ENCODE results near the gene PGA4. TPM values are rescaled to one million over a fixed set of nuclear protein-coding genes. Genes with fewer than 3 reads are reported as not detected.
"Not testable (repeated sequence)": the region's sequence is repeated elsewhere in the genome, so short reads cannot be mapped to it uniquely, and the experiment has no call there.

The PGA4 gene
- polyA plus RNA-seq, 1 of the 3 experiments (the other 2 are of a cell fraction) = not detected

DNA sequence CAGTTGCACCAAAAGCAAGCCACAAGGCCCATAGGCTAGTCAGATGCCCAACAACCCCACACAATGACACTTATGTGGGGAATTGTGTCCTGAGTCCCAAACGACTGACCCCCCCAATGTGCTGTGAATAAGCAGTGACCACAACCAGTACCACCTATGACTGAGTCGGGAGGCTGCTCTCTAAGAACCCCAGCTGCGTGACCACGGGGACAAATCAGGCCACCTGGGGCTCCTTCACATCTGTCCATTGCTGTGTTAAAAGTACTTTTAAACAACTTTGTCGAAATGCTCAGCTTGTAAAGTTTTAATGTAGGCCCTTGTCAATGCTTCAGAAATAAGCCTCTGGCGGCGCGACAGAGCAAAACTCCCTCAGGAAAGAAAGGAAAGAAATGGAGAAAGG lies 18.1 kb downstream of the PGA4 start:
- H3K36me3 ChIP-seq (replicated peaks in 1 of 2; ENCODE audit: control insufficient read depth in 1 of 2, insufficient read depth in 2 of 2, low read length in 1 of 2); CTCF ChIA-PET; H3K27me3 ChIP-seq (ENCODE audit: insufficient read depth); H3K27ac ChIP-seq (ENCODE audit: low read depth in 2 of 2, low read length in 1 of 2); H3K9me3 ChIP-seq; H3K9ac ChIP-seq; POLR2A ChIA-PET; H3K4me1 ChIP-seq (ENCODE audit: control insufficient read depth in 1 of 2, insufficient read depth in 2 of 2, low read depth in 1 of 2, low read length in 1 of 2); H3K4me2 ChIP-seq; DNase-seq; H3K4me3 ChIP-seq (ENCODE audit: low read depth in 2 of 2, low read length in 1 of 2); H3F3A ChIP-seq (replicated peaks; ENCODE audit: insufficient read depth); H4K20me1 ChIP-seq (ENCODE audit: insufficient read depth); H3K79me2 ChIP-seq (ENCODE audit: insufficient read depth); H2AFZ ChIP-seq (ENCODE audit: low read depth); H3K9me2 ChIP-seq: not testable (repeated sequence)
- WGBS (ENCODE audit: low lambda C conversion rate) = 72% methylated on average over 8 of the region's 8 CpGs

GRCh38 chr11:61240875-61241274 lies 18.7 kb downstream of the PGA4 start, which contains the start of gene PGA5:
PGA5 (plus strand) TSS chr11:61241175; CDS start chr11:61241227, 52 bp downstream.
- H4K20me1 ChIP-seq (ENCODE audit: insufficient read depth); H3K27ac ChIP-seq (ENCODE audit: low read depth in 2 of 2, low read length in 1 of 2); POLR2A ChIA-PET; H3K4me1 ChIP-seq (ENCODE audit: control insufficient read depth in 1 of 2, insufficient read depth in 2 of 2, low read depth in 1 of 2, low read length in 1 of 2); H3K27me3 ChIP-seq (ENCODE audit: insufficient read depth); H3K9me3 ChIP-seq; H3K4me2 ChIP-seq; H3K79me2 ChIP-seq (ENCODE audit: insufficient read depth); H3K4me3 ChIP-seq (ENCODE audit: low read depth in 2 of 2, low read length in 1 of 2); DNase-seq; H3F3A ChIP-seq (replicated peaks; ENCODE audit: insufficient read depth); H3K9ac ChIP-seq; CTCF ChIA-PET; H3K9me2 ChIP-seq; H3K36me3 ChIP-seq (replicated peaks in 1 of 2; ENCODE audit: control insufficient read depth in 1 of 2, insufficient read depth in 2 of 2, low read length in 1 of 2); H2AFZ ChIP-seq (ENCODE audit: low read depth): not testable (repeated sequence)
- WGBS (ENCODE audit: low lambda C conversion rate) = no CpG with 5 or more reads among the region's 8 CpGs

DNA sequence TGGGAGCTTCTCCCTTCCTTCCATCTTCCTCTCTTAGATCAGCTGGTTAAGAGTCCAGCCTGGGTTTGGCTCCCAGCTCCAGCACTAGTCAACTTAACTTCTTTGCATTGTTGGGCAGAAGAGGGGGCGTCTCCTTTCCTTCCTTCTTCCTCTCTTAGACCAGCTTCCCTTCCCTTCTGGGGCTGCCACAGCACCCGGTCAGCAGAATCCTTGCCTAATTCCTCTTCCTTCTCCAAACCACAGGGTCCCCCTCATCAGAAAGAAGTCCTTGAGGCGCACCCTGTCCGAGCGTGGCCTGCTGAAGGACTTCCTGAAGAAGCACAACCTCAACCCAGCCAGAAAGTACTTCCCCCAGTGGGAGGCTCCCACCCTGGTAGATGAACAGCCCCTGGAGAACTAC lies 19.4 kb downstream of the PGA4 start:
- H2AFZ ChIP-seq (ENCODE audit: low read depth); H3F3A ChIP-seq (replicated peaks; ENCODE audit: insufficient read depth); H3K9me3 ChIP-seq; H3K27me3 ChIP-seq (ENCODE audit: insufficient read depth); DNase-seq; POLR2A ChIA-PET; H3K9ac ChIP-seq; H3K36me3 ChIP-seq (replicated peaks in 1 of 2; ENCODE audit: control insufficient read depth in 1 of 2, insufficient read depth in 2 of 2, low read length in 1 of 2); CTCF ChIA-PET; H3K27ac ChIP-seq (ENCODE audit: low read depth in 2 of 2, low read length in 1 of 2); H3K4me2 ChIP-seq; H3K4me1 ChIP-seq (ENCODE audit: control insufficient read depth in 1 of 2, insufficient read depth in 2 of 2, low read depth in 1 of 2, low read length in 1 of 2); H3K9me2 ChIP-seq; H4K20me1 ChIP-seq (ENCODE audit: insufficient read depth); H3K79me2 ChIP-seq (ENCODE audit: insufficient read depth); H3K4me3 ChIP-seq (ENCODE audit: low read depth in 2 of 2, low read length in 1 of 2): not testable (repeated sequence)
- no CpG with 5 or more reads among the region's 5 CpGs for WGBS (ENCODE audit: low lambda C conversion rate)

- H3K4me3 ChIP-seq (ENCODE audit: low read depth in 2 of 2, low read length in 1 of 2); H3K9me3 ChIP-seq; H3K36me3 ChIP-seq (replicated peaks in 1 of 2; ENCODE audit: control insufficient read depth in 1 of 2, insufficient read depth in 2 of 2, low read length in 1 of 2); H3K4me2 ChIP-seq; H3F3A ChIP-seq (replicated peaks; ENCODE audit: insufficient read depth); DNase-seq; H4K20me1 ChIP-seq (ENCODE audit: insufficient read depth); POLR2A ChIA-PET; H3K9ac ChIP-seq; H3K9me2 ChIP-seq; H3K79me2 ChIP-seq (ENCODE audit: insufficient read depth); H2AFZ ChIP-seq (ENCODE audit: low read depth); CTCF ChIA-PET; H3K27me3 ChIP-seq (ENCODE audit: insufficient read depth); H3K27ac ChIP-seq (ENCODE audit: low read depth in 2 of 2, low read length in 1 of 2): not testable (repeated sequence)
- no CpG with 5 or more reads among the region's 10 CpGs for WGBS (ENCODE audit: low lambda C conversion rate)
- peaks cover 0 to 11% of the 10 kb centered on the region in 2 experiments; a peak in 1 of 4 replicates for H3K4me1 ChIP-seq (ENCODE audit: control insufficient read depth in 1 of 2, insufficient read depth in 2 of 2, low read depth in 1 of 2, low read length in 1 of 2)
Measured at GRCh38 chr11:61245284-61245964, 23.3 kb downstream of the PGA4 start.

- H3K4me2 ChIP-seq; POLR2A ChIA-PET; DNase-seq; H3F3A ChIP-seq (replicated peaks; ENCODE audit: insufficient read depth); H2AFZ ChIP-seq (ENCODE audit: low read depth); H3K9me2 ChIP-seq; H3K4me3 ChIP-seq (ENCODE audit: low read depth in 2 of 2, low read length in 1 of 2); H3K9ac ChIP-seq; H3K27me3 ChIP-seq (ENCODE audit: insufficient read depth); H3K27ac ChIP-seq (ENCODE audit: low read depth in 2 of 2, low read length in 1 of 2); CTCF ChIA-PET; H3K9me3 ChIP-seq; H4K20me1 ChIP-seq (ENCODE audit: insufficient read depth); H3K79me2 ChIP-seq (ENCODE audit: insufficient read depth); H3K36me3 ChIP-seq (replicated peaks in 1 of 2; ENCODE audit: control insufficient read depth in 1 of 2, insufficient read depth in 2 of 2, low read length in 1 of 2): not testable (repeated sequence)
- peaks cover 0 to 27% of the 10 kb centered on the region in 2 experiments; a peak in 1 of 4 replicates for H3K4me1 ChIP-seq (ENCODE audit: control insufficient read depth in 1 of 2, insufficient read depth in 2 of 2, low read depth in 1 of 2, low read length in 1 of 2)
- 71% methylated on average over 9 of the region's 9 CpGs for WGBS (ENCODE audit: low lambda C conversion rate)
Measured at GRCh38 chr11:61248071-61248470, 25.9 kb downstream of the PGA4 start.

GRCh38 chr11:61249201-61249600 lies 27.1 kb downstream of the PGA4 start:
- H3K36me3 ChIP-seq (replicated peaks in 1 of 2; ENCODE audit: control insufficient read depth in 1 of 2, insufficient read depth in 2 of 2, low read length in 1 of 2); H3K4me2 ChIP-seq; H2AFZ ChIP-seq (ENCODE audit: low read depth); H3K4me3 ChIP-seq (ENCODE audit: low read depth in 2 of 2, low read length in 1 of 2); H3K9me3 ChIP-seq; CTCF ChIA-PET; H3K27ac ChIP-seq (ENCODE audit: low read depth in 2 of 2, low read length in 1 of 2); H3K27me3 ChIP-seq (ENCODE audit: insufficient read depth); H4K20me1 ChIP-seq (ENCODE audit: insufficient read depth); H3K9me2 ChIP-seq; H3K79me2 ChIP-seq (ENCODE audit: insufficient read depth); DNase-seq; H3K9ac ChIP-seq; H3F3A ChIP-seq (replicated peaks; ENCODE audit: insufficient read depth): not testable (repeated sequence)
- H3K4me1 ChIP-seq (ENCODE audit: control insufficient read depth in 1 of 2, insufficient read depth in 2 of 2, low read depth in 1 of 2, low read length in 1 of 2) = peaks cover 0 to 27% of the 10 kb centered on the region in 2 experiments; a peak in 1 of 4 replicates
- 76% methylated on average over 8 of the region's 8 CpGs for WGBS (ENCODE audit: low lambda C conversion rate)
- POLR2A ChIA-PET = interaction anchor here (0.6 kb wide), 1 partner anchor 150 kb away, joined by 4 read pairs; no protein-coding TSS in a partner anchor
